Measurements from ENCODE around the gene KY. TPM values are rescaled to one million over a fixed set of nuclear protein-coding genes. Genes with fewer than 3 reads are reported as not detected.

KY gene
- total RNA-seq, 1 donor from 2014 or later = not detected

GRCh38 chr3:134562055-134562454, 88.8 kb downstream of the KY start:
- Mint-ChIP-seq H3K4me3 (ENCODE audit: unreplicated experiment) (no peak overlapping the region), H3K9me3 (ENCODE audit: unreplicated experiment) (peaks cover 2% of the 10 kb centered on the region), H3K36me3 (ENCODE audit: unreplicated experiment) (peaks cover 17% of the 10 kb centered on the region), H3K27me3 (ENCODE audit: unreplicated experiment) (peaks cover 3% of the 10 kb centered on the region), H3K4me1 (ENCODE audit: low read depth, unreplicated experiment) (no peaks in the 10 kb centered on the region), H3K27ac (ENCODE audit: unreplicated experiment) (no peak overlapping the region)
- TF ChIP-seq CTCF (IDR thresholded peaks at IDR 0.05; ENCODE audit: partially characterized antibody, unreplicated experiment) = no peak
- DNase-seq = no peak

- Mint-ChIP-seq H3K9me3 (ENCODE audit: unreplicated experiment) (peaks cover 2% of the 10 kb centered on the region), H3K4me3 (ENCODE audit: unreplicated experiment) (no peak overlapping the region), H3K36me3 (ENCODE audit: unreplicated experiment) (peaks cover 17% of the 10 kb centered on the region), H3K4me1 (ENCODE audit: low read depth, unreplicated experiment) (no peaks in the 10 kb centered on the region), H3K27me3 (ENCODE audit: unreplicated experiment) (peaks cover 3% of the 10 kb centered on the region), H3K27ac (ENCODE audit: unreplicated experiment) (no peak overlapping the region)
- no peak for DNase-seq
- no peak for TF ChIP-seq CTCF (IDR thresholded peaks at IDR 0.05; ENCODE audit: partially characterized antibody, unreplicated experiment)
These were observed 91.2 kb downstream of the KY start for GRCh38 chr3:134559591-134559990.

Other genes starting within 250 kb of the KY start
- 70.0 TPM for gene ANAPC13, start 165.0 kb downstream of the KY start, total RNA-seq (ENCODE audit: unreplicated experiment)
- 37.8 TPM for gene CEP63, start 165.0 kb downstream of the KY start, total RNA-seq (ENCODE audit: unreplicated experiment)
- 16.3 TPM for gene EPHB1, start 144.2 kb upstream of the KY start, total RNA-seq (ENCODE audit: unreplicated experiment)